GM10266 (cell line): ENCODE measurements around the gene PRKCG.
"Not testable (repeated sequence)": the region's sequence is repeated elsewhere in the genome, so short reads cannot be mapped to it uniquely, and the experiment has no call there.

ENCODE experiments used
- DNase-seq: peaks from one replicate; pipeline ENCODE4 v3.0.0; 2012; ENCODE audit errors: extremely low spot score
- TF ChIP-seq, protein P1 (sequence below): IDR thresholded peaks from 2 replicates; pipeline ENCODE4 v1.5.1; 2012; ENCODE audit warnings: mild to moderate bottlenecking, low read depth; ENCODE audit not compliant: control insufficient read depth, insufficient read depth; ENCODE audit errors: missing control alignments

PRKCG gene

DNA sequence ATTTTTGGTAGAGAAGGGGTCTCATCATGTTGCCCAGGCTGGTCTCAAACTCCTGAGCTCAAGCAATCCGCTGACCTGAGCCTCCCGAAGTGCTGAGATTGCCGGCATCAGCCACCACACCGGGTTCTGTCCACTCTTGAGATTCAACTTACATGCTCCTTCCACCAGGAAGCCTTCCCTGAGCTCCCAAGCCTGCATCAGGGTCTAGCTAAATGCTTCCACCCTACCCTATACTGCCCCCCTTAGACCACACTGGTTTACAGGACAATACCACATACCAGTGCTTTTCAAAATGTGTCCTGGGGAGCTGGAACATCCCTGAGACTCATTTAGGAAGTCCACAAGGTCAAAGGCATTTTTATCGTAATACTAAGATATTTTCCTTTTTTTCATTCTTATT is 65.6 kb downstream of the PRKCG start:
- no peak for DNase-seq
- TF ChIP-seq, protein P1, sequence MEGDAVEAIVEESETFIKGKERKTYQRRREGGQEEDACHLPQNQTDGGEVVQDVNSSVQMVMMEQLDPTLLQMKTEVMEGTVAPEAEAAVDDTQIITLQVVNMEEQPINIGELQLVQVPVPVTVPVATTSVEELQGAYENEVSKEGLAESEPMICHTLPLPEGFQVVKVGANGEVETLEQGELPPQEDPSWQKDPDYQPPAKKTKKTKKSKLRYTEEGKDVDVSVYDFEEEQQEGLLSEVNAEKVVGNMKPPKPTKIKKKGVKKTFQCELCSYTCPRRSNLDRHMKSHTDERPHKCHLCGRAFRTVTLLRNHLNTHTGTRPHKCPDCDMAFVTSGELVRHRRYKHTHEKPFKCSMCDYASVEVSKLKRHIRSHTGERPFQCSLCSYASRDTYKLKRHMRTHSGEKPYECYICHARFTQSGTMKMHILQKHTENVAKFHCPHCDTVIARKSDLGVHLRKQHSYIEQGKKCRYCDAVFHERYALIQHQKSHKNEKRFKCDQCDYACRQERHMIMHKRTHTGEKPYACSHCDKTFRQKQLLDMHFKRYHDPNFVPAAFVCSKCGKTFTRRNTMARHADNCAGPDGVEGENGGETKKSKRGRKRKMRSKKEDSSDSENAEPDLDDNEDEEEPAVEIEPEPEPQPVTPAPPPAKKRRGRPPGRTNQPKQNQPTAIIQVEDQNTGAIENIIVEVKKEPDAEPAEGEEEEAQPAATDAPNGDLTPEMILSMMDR: no peak

DNA sequence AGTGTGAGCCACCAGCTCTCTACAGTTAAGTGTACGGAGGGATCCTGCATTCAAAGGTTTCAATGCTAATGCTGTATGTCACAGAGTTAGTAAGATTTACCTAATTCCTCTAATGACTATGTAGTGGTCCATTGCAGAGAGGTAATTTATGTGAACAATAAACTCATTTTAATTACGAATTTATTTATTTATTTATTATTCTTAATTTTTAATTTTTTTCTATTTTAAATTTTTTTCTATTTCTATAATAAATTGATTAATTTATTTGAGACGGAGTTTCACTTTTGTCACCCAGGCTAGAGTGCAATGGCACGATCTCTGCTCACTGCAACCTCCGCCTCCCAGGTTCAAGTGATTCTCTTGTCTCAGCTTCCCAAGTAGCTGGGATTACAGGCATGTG is 66.6 kb downstream of the PRKCG start:
- not testable (repeated sequence) for DNase-seq

DNA sequence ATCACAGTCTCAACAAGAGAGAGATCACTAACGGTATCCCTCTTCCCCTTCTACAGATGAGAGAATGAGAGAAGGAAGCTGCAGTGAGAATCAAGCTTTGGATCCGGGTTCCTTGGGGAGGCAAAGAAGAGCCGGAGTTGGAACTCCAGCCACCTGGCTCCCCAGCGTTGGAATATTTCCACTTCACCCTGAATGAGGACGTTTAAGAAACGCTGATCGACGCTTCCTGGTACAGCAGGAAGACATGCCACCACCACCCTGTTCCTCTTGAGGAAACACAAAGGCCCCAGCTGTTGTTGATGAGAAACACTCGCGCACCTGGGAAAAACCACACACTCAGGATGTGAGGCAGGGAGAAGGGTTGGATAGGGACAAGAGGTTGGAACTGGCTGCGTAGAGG is 69.4 kb downstream of the PRKCG start:
- TF ChIP-seq, protein P1: no peak
- no peak for DNase-seq

DNA sequence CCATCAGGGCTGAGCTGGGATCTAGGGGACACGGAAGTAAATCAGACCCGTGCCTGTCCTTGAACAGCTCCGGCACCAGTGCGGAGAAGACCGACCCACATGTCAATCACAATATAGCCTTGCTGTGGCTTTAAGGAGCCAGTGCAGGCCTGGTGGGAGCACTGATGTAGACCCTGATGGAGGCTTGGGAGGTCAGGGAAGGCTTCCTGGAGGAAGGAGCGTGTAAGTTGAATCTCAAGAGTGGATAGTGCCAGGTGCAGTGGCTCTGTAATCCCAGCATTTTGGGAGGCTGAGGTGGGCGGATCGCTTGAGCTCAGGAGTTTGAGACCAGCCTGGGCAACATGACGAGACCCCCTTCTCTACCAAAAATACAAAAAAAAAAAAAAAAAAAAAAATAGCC is 70.0 kb downstream of the PRKCG start:
- DNase-seq: no peak
- TF ChIP-seq, protein P1: no peak

DNA sequence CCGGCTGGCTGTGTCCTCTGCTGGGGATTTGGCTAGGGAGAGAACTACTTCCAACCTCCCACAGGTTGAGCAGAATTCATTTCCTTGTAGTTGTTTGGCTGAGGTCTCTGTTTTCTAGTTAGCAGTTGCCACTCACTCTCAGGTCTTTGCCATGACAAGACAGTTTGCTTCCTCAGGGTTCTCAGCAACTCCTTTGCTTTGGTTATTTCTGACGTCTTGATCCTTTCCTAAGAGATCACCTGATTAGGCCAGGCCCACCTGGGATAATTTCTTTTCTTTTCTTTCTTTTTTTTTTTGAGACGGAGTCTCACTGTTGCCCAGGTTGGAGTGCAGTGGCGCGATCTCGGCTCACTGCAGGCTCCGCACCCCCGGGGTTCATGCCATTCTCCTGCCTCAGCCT is 71.4 kb downstream of the PRKCG start:
- no peak for DNase-seq
- TF ChIP-seq, protein P1: no peak
